AG04450 (cell line): ENCODE results near the gene STARD13. TPM values are rescaled to one million over a fixed set of nuclear protein-coding genes. Genes with fewer than 3 reads are reported as not detected.

ENCODE experiments used
- CTCF ChIA-PET: fragments of 300-600, 350-600 bp; formaldehyde crosslinking; extraction: SDS; loops from one replicate; lab custom pipeline; 2022; ENCODE audit warnings: antibody characterized with exemption, inconsistent platforms; lab: Charles Lee
- POLR2A ChIA-PET: fragments of 350-600 bp; formaldehyde crosslinking; extraction: SDS; loops from one replicate; lab custom pipeline; 2021; ENCODE audit warnings: antibody characterized with exemption, inconsistent platforms; lab: Yijun Ruan, JAX
- DNase-seq: peaks from one replicate; pipeline ENCODE4 v3.0.0-alpha.2; 2011; ENCODE audit warnings: low read depth, low spot score
- H3K27ac ChIP-seq: one replicate; pipeline ENCODE4 v1.5.1; 2012; ENCODE audit warnings: low read depth, low read length, control low read depth
- H3K27me3 ChIP-seq: one replicate; pipeline ENCODE4 v1.6.0; 2012; ENCODE audit warnings: low read length; ENCODE audit not compliant: control insufficient read depth, insufficient read depth
- H3K4me3 ChIP-seq: 2 replicates; pipeline ENCODE4 v1.5.1; 2011; ENCODE audit warnings: mild to moderate bottlenecking, low read depth, low read length, control low read depth
- H3K9me3 ChIP-seq: 2 replicates; pipeline ENCODE4 v1.5.1; 2012; ENCODE audit warnings: low read length; ENCODE audit not compliant: control insufficient read depth, insufficient read depth
- polyA plus RNA-seq: library from polyadenylated mRNA; depleted of rRNA; stranded (reverse); fragments of >200 nt; gene quantifications from 2 replicates; pipeline ENCODE4 v1.2.3, GENCODE V29; 2011
- TF ChIP-seq, protein P1 (sequence below): IDR thresholded peaks from 2 replicates; pipeline ENCODE4 v1.5.1; 2011; ENCODE audit warnings: low read depth, low read length, control low read depth, inconsistent platforms

STARD13 gene
- polyA plus RNA-seq, 1 experiment: 27.7 TPM

DNA sequence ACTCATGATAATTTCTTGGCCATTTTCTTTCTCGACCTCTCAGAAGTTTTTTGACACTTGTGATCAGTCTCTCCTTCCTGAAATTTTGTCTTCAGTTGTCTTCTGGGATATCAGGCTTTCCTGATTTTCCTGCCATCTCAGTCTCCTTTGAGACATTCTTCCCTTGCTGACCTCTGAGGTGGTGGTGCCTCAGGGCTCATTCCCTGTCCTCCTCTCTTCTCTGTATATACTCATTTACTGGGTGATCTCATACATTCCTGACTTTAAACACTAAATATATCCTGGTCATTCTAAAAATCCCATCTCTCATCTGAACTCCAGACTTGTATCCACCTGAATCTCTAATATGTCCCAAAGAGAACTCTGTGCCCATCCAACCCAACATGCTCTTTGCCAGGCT lies 31.3 kb upstream of the STARD13 start:
- TF ChIP-seq, protein P1, sequence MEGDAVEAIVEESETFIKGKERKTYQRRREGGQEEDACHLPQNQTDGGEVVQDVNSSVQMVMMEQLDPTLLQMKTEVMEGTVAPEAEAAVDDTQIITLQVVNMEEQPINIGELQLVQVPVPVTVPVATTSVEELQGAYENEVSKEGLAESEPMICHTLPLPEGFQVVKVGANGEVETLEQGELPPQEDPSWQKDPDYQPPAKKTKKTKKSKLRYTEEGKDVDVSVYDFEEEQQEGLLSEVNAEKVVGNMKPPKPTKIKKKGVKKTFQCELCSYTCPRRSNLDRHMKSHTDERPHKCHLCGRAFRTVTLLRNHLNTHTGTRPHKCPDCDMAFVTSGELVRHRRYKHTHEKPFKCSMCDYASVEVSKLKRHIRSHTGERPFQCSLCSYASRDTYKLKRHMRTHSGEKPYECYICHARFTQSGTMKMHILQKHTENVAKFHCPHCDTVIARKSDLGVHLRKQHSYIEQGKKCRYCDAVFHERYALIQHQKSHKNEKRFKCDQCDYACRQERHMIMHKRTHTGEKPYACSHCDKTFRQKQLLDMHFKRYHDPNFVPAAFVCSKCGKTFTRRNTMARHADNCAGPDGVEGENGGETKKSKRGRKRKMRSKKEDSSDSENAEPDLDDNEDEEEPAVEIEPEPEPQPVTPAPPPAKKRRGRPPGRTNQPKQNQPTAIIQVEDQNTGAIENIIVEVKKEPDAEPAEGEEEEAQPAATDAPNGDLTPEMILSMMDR: no peak
- Histone ChIP-seq H3K9me3 (no peaks in the 10 kb centered on the region), H3K27me3 (no peaks in the 10 kb centered on the region), H3K4me3 (no peak overlapping the region), H3K27ac (no peak overlapping the region)
- POLR2A ChIA-PET: no interaction called here
- DNase-seq: no peak
- CTCF ChIA-PET: no interaction called here

DNA sequence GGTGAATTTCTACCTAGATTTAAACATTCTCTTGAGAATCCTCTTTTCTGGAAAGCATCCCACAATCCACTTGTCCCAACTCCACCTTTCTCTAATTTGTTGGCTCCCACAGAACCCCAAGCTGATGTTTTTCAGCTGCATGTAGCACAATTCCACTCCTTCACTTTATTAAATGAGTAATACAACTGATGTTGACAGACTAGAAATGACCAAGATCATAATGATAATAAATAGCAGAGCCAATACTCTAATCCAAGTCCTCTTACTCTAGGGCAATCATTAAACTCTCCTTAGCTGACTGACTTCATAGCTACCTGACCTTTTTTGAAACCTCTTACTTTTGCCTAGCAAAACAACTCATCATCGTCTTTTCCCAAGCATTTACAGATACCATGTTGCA lies 27.9 kb upstream of the STARD13 start:
- Histone ChIP-seq H3K4me3 (no peak overlapping the region), H3K9me3 (no peaks in the 10 kb centered on the region), H3K27me3 (no peaks in the 10 kb centered on the region), H3K27ac (no peak overlapping the region)
- ChIA-PET CTCF (no interaction called here), POLR2A (no interaction called here)
- no peak for DNase-seq
- TF ChIP-seq, protein P1: no peak

DNA sequence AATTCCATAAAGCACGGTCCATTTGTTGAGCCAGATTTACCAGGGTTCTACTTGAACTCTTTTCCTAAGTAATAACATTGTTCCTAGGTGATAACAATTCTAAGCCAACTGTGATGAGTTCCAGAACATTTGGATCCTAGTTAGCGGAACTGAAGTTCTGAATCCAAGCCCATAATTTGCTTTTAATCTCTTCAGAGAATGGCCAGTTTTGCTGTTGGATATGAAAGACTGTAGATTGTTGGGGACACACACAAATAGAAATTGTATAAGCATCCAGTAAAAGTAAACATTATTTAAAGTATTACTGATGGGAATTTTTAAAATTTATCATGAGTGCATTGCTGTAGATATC lies 27.3 kb upstream of the STARD13 start:
- Histone ChIP-seq H3K27ac (no peak overlapping the region), H3K27me3 (no peaks in the 10 kb centered on the region), H3K9me3 (no peaks in the 10 kb centered on the region), H3K4me3 (no peak overlapping the region)
- no peak for DNase-seq
- ChIA-PET CTCF (no interaction called here), POLR2A (no interaction called here)
- TF ChIP-seq, protein P1: no peak

DNA sequence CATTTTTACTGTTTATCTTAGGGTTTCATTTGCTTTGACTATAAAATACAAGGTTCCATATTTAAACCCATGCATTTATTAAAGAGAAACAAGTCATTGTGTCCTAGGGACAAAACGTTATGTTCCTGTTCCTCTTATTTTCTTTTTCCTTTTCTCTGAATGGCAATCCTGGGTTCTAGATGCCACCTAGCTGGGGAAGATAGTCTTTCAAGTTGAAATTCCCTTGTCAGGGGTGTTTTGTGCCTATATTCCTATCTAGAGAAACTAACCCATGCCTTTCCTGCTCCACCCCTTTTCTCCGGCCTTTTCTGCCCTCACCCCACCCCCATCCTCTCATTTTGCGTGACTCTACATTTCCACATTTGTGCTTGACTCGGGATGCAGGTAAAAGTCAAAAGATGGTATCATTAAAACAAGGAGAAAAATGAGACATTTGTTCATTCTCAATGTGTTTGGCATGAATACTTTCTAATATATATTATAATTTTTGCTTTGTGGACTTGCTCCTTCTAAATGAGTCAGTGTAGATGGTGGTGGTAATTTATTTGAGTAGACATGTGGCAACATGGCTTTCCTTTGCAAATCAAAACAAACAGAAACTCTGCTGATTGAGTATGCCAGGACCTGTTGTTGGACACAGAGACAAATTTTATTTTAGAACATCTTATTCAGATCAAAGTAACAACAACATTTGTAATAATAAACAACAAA lies 26.8 kb upstream of the STARD13 start:
- Histone ChIP-seq H3K27me3 (no peaks in the 10 kb centered on the region), H3K4me3 (no peak overlapping the region), H3K27ac (no peak overlapping the region), H3K9me3 (no peaks in the 10 kb centered on the region)
- DNase-seq: no peak
- ChIA-PET CTCF (no interaction called here), POLR2A (no interaction called here)
- TF ChIP-seq, protein P1: no peak; the same call in 1 of the 2 replicates

DNA sequence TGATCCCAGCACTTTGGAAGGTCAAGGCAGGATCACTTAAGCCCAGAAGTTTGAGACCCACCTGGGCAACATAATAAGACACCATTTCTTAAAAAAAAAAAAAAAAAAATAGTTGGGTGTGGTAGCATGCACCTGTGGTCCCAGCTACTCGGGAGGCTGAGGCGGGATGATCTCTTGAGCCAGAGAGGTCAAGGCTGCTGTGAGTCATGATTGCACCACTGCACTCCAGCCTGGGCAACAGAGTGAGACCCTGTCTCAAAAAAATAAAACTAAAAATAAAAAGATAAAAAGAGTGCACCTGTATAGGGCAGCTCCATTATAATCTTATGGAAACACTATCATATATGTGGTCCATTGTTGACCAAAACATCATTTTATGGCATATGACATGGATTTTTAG lies 25.5 kb upstream of the STARD13 start:
- no peak for DNase-seq
- ChIA-PET CTCF (interaction anchor here (0.6 kb wide), 1 partner anchor 124 kb away, joined by 3 read pairs; no protein-coding TSS in a partner anchor), POLR2A (no interaction called here)
- Histone ChIP-seq H3K4me3 (no peak overlapping the region), H3K27ac (no peak overlapping the region), H3K27me3 (no peaks in the 10 kb centered on the region), H3K9me3 (peaks cover 3% of the 10 kb centered on the region; the same call in 1 of the 2 replicates)
- TF ChIP-seq, protein P1: no peak
